GM18508 (cell line): ENCODE measurements around the gene COL23A1.

Experiments used
- ATAC-seq: cut with Tn5 transposase; IDR thresholded peaks from one replicate; pipeline ENCODE4 v1.9.1; 2021; ENCODE audit warnings: moderate number of reproducible peaks; ENCODE audit not compliant: insufficient read depth, unreplicated experiment

The COL23A1 gene

DNA sequence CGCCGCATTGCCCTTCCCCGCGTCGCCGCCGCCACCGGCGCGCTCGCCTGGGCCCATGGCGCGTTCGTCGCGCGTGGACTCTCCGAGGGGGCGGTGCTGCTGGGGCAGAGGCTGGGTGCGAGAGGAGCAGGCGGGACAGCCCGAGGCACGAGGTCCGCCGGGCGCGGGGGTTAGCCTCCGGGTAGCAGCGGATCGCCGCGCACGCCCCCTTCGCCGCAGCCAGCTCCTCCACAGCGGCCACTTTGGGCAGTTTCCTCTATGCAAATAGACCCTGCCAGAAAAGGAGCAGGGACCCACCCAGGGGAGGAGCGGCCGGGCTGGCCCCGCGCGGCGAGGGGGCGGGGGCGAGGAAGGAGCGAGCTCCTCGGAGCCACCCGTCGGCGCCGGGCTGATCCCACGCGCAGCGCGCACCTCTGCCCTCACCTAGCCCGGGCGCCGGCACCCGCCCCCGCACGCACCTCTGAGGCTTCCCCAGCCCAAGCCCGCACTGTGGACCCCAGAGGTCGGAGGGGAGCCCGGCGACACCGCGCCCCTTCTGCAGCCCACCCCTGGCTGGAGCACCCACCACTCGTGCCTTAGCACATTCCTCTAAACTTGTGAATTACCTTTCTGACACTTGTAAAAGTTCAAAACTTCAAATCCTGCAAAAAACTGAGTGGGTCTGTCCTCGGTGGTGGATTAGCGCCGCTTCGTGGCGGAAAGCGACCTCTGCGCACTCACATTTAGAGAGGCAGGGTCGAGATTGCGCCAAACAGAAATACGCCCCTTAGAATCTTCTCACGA, at the start of gene COL23A1:
Gene COL23A1, minus strand, starts transcription at position 253 of the 783 bp plus-strand sequence.
- ATAC-seq = no peak

DNA sequence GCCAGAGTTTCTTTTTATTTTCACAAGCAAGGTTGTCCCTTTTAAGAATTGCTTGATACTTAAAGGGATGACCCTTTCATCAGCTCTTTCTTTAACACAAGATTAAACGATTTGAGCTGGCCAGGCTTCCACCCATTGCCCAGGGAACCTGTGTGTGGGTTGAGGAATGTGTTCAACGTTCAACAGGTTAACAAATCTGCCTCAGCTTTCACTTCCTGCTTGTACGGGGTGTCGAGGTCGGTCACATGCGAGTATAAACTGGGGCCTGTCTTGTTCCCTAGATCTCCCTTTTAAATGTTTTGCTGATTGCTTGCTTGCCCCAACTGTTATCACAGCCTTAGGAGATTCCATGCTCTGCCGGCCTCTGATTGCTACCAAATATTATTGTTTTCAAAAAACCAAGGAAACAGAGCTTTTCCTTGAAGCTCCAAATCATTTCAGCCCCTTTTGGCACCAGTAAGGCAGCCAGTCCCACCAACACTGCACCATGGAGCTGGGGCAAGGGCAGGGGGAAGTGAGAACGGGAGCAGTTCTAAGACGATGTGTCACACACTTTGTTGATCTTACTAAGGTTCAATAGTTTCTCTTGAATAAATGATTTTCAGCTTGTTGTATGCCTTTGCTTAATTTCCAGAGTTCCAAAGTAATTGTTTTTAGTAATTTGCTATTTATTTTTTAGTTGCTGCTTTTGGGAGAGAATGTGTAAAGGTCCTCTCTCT, 47.3 kb upstream of the COL23A1 start:
- ATAC-seq = no peak

DNA sequence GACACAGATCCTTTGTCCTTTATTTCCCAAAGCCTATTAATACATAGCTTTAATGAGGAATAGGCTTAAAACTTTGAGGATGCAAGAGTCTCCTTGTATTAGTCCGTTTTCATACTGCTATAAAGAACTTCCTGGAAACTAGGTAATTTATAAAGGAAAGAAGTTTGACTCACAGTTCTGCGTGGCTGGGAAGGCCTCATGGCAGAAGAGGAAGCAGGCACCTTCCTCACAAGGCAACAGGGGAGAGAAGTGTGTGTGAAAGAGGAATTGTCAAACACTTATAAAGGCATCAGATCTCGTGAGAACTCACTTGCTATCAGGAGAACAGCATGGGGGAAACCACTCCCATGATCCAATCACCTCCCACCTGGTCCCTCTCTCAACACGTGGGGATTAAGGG, 42.1 kb upstream of the COL23A1 start:
- ATAC-seq = no peak

DNA sequence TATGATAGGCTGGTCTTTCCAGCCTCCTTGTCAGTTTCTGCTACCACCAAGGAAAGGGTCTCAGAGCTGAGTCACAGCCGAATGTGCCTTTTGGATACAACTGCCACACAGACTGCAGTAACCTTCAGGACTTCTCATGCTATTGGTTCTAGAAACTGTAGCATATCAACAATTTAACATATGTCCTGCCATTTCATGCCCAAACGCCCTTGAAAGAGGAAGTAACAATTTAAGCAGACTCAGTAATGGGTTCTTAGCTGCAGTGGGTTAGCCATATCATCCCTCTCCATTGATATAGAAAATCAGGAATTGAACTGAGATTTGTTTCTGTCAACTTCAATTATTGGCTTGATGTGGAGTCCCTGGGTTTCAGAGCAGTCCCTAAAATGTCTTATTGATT, 40.8 kb upstream of the COL23A1 start:
- ATAC-seq = no peak

DNA sequence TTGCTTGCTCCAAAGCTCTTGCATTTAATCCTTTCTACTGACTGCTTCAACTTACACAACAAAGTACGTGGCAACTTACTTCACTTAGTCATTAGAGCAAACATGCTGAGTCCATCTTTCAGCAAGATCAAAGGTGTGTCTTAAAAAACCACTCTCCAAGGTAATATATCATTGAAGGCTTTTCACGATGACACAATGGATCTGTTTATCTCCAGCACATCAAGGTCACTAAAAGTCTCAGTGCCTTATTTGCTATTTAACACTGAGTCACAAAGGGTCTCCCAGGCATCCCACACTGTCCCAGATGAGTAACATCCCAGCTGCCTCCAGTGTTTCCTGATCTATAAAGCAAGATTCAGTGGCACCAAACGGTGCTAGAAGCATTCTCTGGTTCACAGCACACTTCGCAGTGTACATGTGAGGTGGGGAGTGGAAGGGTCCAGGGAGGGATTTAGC, 40.3 kb upstream of the COL23A1 start:
- no peak for ATAC-seq

DNA sequence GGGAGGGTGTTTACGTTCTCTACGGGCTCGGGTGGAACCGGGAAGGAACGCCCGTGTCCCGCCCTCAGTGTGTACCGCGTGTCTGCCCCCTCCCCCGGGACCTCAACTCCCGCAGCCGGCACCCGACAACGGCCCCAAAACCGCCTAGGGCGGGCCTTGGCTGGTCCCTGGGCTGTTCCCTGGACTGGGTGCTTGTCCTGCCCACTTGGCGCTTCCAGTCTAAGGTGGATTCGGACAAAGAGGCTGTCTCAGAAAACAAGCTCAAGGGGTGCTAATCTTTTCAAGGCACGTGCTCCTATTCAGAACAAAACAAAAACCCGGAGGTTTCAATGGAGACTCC, 37.0 kb upstream of the COL23A1 start:
- peak; percentile 5 for ATAC-seq

DNA sequence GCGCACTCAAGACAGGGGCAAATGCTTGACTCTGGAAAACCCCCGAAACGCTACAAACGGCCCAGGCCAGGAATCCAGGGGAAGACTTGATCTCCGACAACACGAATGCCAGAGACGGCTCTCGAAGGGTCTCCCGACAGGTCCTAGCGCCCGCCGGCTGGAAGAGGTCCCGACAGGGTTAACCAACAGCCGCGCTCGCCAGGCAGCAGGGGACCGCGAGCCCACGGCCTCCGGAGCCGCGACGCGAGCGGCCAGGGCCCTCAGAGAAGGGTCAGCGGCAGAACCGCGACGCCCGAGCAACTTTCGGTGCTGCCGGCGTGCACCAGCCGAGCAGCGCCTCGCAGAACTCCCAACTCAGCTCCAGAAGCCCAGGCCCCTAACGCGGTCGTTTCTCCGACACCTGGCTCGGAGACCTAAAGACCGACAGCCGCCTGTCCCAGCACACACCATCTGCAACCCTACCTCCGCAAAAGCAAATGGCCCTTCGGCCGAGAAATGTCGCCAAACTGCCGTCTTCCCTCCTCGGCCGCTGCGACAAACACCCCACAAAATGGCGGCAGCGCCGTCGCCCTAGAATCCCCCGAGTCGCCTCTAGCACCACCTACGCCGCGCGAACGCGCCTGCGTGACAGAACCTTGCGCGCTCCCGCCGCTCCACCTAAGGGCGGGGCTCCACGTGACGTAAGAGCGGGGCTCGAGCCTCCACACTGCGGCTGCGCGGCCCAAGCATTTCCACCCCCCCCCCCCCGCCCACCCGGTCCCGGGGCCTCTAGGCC, 36.5 kb upstream of the COL23A1 start, which contains the start of gene CLK4:
Gene CLK4, minus strand, starts transcription at position 567 of the 775 bp plus-strand sequence. CDS start 3,634 bp downstream, outside the sequence.
- peak; percentile 57 for ATAC-seq

DNA sequence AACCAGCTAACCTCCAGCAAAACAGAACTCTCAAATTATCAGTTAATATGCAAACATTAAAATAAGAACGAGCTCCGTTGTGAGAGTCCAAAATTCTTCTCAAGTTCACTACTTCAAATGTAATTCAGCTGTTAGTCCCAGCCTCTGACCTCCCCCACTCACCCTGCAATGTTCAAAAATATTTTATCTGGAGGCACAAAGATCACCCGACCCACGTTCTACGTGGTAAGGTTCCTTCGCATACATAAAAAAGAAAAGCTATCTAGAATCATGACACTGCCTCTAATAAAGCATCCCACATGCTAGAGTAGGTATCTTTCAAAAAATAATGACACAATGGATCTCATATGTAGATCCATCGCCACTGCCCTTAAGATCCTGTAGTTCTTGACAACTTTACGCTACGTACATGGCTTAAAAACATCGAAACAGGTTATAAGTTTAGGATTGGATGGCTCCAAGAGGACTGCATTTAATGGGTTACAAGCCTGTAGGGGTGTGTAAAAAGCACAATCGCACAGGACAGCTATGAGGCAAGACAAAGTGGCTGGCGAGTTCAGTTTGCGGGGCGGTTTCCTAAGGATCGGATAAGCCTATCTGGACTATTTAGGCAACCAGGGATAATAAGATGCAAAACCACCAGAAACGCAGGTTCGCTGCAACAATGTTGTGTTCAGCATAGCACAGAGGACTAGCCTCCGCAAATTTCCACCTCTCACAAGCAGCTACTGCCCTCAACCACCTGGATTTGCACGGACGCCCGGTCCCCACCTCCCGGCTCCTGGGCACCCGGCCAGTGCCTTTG, 35.7 kb upstream of the COL23A1 start:
- no peak for ATAC-seq

DNA sequence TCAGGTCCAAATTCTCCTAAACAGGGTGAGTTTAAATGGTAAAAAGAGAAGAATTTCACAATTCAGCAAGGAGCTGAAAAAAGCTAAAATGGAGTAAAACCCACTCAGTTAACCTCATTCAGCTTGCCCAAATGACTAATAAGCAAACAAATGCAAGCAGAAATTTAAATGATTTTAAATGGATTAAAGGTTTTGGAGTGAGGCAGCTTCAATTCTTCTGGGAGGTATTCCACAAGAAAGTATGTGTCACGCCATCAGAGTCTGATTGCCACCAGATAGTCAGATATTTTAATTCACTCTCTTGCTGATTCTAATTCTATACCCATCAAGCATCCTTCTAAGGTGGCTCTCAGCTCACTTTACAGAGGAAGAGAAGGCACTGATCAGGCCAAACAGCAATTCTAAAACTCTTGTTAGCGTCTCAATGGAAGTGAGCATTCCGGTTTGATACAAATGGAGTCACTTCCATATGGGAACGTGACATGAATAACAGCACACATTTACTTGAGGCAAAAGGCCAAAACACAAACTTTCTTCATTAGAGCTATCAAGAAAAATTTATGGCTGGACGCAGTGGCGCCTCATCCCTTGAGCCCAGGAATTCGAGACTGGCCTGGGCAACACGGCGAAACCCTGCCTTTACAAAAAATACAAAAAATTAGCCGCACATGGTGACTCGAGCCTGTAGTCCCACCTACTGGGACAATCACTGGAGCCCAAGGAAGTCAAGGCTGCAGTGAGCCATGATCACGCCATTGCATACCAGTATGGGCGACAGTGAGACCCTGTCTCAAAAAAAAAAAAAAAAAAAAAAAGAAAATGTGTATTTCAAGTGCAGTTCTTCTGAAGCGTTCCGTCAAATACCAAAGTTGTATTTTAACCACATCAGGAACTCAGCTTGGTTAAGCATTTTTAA, 34.7 kb upstream of the COL23A1 start:
- no peak for ATAC-seq

DNA sequence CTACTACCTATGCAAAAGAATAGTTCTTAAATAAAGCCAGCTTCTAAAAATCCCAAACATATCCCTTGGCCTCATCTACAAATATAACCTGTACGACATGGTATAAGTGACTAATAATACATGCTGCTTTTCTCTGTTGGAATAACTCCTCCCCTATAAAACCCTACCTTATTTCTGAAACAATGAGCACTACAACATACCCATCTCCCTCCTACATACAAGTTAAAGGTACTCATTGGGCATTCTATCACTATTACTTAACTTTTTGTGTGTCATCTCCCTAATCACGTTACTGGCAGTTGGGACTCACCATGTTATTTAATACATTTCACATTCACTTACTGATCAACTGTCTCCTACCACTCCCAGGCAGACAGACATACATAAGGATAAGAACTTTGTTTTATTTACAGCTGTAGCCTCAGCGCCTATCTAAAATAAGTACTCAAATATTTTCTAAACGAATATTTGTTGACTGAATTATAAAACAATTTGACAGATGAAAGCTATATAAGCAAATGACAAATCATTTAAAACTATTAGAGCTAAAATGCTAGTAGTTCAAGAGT, 32.6 kb upstream of the COL23A1 start:
- ATAC-seq = no peak

DNA sequence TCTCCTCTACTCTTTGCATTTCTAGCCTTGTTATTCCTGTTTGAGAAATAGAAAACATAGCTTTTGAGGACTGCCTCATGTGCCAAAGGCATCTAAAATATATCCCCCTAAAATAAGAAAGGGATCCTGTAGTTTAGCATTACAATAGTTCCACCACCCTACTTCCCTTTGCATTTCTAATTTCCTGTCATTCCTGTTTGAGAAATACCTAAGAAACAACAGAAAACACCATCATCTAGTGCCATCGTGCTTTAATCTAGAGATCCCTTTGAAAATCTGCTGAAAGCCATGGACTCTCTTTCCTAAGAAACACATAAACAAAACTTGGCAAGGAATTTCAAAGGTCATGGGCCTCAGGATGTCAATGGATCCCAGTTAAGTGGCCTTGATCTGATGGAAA, 29.2 kb upstream of the COL23A1 start:
- ATAC-seq = no peak

DNA sequence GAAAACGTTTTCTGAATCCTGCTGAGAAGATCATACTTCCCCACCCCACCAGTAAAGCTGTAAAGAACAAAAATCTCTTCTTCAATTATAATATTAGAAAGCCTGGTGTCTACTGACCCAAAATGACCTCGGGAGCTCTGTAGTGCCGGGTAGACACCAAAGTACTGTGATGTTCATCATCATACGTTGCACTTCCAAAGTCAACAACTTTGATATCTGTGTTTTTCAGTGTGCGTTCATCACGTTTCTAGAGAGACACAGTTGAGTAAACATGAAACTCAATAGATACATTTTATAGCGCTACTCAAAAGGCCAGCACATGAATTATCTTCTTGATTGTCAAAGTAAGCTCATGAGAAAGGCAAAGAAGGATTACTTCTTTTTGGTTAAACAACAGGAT, 22.1 kb upstream of the COL23A1 start:
- ATAC-seq = no peak

DNA sequence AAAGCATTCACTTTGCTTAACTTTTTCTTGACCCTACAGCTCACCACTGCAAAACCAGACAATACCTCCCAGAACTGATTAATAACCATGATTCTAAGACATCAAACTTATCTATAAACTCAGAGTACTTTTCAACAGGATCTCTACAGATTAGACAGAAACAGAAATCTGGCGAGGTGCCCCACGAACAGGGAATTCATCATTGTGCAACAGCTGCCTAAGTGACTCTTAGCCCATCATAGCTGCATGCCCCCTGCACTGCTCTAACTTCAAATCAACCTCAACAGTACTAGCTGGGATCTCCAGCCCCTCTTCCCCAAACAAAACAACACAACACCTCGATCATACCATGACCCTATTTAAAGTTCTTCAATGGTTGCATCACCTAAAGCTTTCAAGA, 16.1 kb upstream of the COL23A1 start:
- no peak for ATAC-seq

DNA sequence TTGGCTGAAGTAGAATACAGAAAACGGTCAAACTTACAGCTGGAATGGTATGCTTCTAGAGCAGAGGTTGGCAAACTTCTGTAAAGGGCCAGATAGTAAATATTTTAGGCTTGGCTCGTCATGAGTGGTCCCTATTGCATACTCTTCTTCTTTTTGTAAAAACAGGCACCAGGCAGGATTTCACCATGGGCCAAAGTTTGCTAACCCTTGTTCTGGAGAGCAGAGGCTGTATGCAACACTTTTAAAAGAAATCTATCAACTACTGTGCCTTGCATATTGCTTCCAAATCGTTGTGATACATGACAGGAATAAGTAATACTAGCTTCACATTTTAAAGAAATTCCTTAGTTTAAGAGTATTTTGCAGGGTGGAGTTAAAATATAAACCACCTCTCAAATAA, 15.6 kb upstream of the COL23A1 start:
- no peak for ATAC-seq

DNA sequence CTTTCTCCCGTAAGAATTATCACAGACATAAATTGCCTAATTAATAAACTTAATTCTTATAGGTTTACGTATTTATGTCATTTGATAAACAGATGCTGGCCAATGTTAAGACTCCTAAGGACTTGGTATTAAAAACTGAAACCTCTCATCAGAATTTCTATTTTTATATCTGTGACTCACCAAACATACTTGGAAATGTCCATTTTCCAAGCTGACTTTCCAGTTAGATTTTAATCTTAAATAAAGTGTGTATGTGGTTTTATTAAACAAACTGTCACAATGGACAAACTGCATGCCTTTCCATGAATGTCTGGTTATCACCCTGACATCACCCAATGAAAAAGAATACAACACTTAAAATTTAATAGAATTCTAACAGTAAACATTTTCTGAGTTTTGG, 12.6 kb upstream of the COL23A1 start:
- no peak for ATAC-seq

DNA sequence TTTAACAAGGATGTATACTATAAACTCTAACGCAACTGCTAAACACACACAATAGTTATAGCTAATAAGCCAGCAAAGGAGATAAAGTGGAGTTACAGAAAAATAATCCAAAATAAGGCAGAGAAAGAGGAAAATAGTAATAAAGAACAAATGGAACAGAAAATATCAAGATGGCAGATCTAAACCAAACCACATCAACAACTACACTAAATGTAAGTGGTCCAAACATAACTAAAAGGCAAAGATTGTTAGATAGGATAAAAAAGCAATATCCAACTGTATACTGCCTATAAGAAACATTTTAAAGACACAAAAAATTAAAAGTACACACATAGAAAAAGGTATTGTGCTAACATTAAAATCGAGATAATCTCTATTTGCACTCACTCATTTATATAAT, 5.6 kb upstream of the COL23A1 start:
- no peak for ATAC-seq

DNA sequence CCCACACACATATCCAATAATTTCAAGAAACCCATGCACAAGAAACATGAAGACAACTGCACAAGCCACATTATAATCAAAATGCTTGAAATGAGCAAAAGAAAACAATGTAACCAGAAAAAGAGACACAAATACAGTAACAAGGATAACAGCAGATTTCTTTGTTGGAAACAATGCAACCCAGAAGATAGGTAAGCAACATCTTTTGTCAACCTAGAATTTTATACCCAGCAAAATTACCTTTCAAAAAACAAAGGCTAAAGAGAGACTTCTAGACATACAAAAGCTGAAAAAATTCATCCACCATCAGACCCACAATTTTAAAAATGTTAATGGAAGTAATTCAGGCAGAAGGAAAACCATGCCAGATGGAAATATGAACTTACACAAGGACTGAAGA, 5.0 kb upstream of the COL23A1 start:
- ATAC-seq = no peak

DNA sequence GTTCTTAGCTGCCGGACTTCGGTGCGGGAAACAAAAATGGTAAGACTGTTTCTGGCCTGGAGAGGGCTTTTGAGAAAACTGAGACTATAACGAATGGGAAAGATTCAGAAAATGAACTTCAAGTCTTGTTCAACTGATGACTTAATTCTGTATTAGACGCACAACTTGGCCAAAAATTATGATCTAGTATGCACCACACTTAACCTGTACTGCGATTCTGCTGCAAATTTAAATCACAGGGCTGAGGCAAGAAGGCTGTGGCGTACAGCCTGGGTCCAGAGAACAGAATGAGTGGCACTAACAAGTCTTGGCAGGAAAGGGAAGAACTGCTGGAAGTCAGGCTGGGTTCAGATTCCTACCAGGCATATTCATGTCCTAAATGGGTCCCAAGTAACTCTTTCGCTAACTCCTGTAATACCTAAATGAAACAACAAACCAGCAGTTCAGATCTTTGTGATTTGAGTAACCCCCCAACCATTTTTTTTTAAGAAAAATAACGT, 781 bp upstream of the COL23A1 start:
- ATAC-seq = no peak
